ENCODE results near the gene RPN2. TPM values are rescaled to one million over a fixed set of nuclear protein-coding genes. Genes with fewer than 3 reads are reported as not detected.

The RPN2 gene
- total RNA-seq, 1 donor from 2014 or later = 178 TPM

GRCh38 chr20:37257988-37258387 is 78.9 kb downstream of the RPN2 start:
- FAIRE-seq = no peak
- Histone ChIP-seq H3K36me3 (ENCODE audit: control insufficient read depth, insufficient read depth, low read length) (no peaks in the 10 kb centered on the region), H3K27me3 (ENCODE audit: control insufficient read depth, insufficient read depth, low read length) (peaks cover 13% of the 10 kb centered on the region), H3K4me3 (ENCODE audit: low read depth, low read length) (no peak overlapping the region)
- TF ChIP-seq CTCF (IDR thresholded peaks at IDR 0.05; ENCODE audit: insufficient read depth, low read length, severe bottlenecking) = no peak
- DNase-seq (ENCODE audit: low read depth) = no peak

DNA sequence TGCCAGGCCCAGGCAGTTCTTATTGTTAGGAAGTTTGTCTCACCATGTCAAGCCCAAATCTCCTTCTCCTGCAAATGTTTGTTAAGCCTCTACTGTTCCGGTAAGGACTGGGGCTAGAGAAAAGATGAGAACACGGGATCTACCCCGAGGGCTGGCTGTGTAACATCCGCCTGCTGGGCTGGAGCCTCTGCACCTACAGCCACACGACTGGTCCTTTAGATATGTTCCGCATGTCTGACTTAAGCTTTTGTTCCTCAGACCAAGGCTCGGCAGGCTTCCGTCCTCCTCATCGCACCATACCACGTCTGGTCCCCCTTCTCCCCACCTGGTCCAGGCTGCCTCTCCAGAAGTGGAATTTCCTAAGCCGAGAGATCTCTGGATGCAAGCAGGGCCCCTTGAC is 79.9 kb downstream of the RPN2 start:
- FAIRE-seq = no peak
- peaks cover 13% of the 10 kb centered on the region for H3K27me3 ChIP-seq (ENCODE audit: control insufficient read depth, insufficient read depth, low read length)

DNA sequence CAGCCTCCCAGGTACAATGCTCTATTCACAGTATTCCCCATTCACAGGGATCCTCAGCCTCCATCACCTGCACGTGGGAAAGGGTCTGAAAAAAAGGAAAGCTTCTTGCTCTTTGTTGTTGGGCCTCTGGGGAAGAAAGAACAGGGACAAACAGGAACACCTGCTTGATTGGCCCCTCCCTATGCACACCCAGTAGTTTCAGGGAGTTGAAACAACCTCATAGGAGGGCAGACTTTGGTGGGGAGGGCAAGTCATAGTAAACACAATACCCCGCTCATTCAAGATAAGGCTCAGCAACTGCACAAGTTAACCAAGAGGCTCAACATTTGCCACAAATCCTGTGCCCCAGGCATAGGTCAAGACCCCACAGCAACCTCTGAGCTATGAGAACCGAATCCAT is 80.7 kb downstream of the RPN2 start:
- Histone ChIP-seq H3K36me3 (ENCODE audit: control insufficient read depth, insufficient read depth, low read length) (no peaks in the 10 kb centered on the region), H3K27me3 (ENCODE audit: control insufficient read depth, insufficient read depth, low read length) (peaks cover 13% of the 10 kb centered on the region), H3K4me3 (ENCODE audit: low read depth, low read length) (no peak overlapping the region)
- TF ChIP-seq CTCF (IDR thresholded peaks at IDR 0.05; ENCODE audit: insufficient read depth, low read length, severe bottlenecking) = no peak
- no peak for DNase-seq (ENCODE audit: low read depth)
- FAIRE-seq = no peak

More for the DNA sequence above, 79.9 kb downstream of the RPN2 start:
- DNase-seq (ENCODE audit: low read depth) = no peak
- no peak overlapping the region for H3K4me3 ChIP-seq (ENCODE audit: low read depth, low read length)
- TF ChIP-seq CTCF (IDR thresholded peaks at IDR 0.05; ENCODE audit: insufficient read depth, low read length, severe bottlenecking) = no peak
- no peaks in the 10 kb centered on the region for H3K36me3 ChIP-seq (ENCODE audit: control insufficient read depth, insufficient read depth, low read length)

- Histone ChIP-seq H3K27me3 (ENCODE audit: control insufficient read depth, insufficient read depth, low read length) (peaks cover 13% of the 10 kb centered on the region), H3K4me3 (ENCODE audit: low read depth, low read length) (no peak overlapping the region), H3K36me3 (ENCODE audit: control insufficient read depth, insufficient read depth, low read length) (no peaks in the 10 kb centered on the region)
- FAIRE-seq (no peak), DNase-seq (ENCODE audit: low read depth) (no peak)
- no peak for TF ChIP-seq CTCF (IDR thresholded peaks at IDR 0.05; ENCODE audit: insufficient read depth, low read length, severe bottlenecking)
These were observed 81.8 kb downstream of the RPN2 start for GRCh38 chr20:37260923-37261322.

- no peaks in the 10 kb centered on the region for H3K36me3 ChIP-seq (ENCODE audit: control insufficient read depth, insufficient read depth, low read length)
- TF ChIP-seq CTCF (IDR thresholded peaks at IDR 0.05; ENCODE audit: insufficient read depth, low read length, severe bottlenecking) = no peak
- FAIRE-seq (no peak), DNase-seq (ENCODE audit: low read depth) (no peak)
- no peak within 1 kb of the TSS for H3K4me3 ChIP-seq (ENCODE audit: low read depth, low read length)
- H3K27me3 ChIP-seq (ENCODE audit: control insufficient read depth, insufficient read depth, low read length) = peaks cover 13% of the 10 kb centered on the region
These were observed 82.6 kb downstream of the RPN2 start, which contains the start of gene GHRH for GRCh38 chr20:37261714-37262113. GHRH (minus strand) TSS chr20:37261814; CDS start chr20:37256889, 4,925 bp downstream.

DNA sequence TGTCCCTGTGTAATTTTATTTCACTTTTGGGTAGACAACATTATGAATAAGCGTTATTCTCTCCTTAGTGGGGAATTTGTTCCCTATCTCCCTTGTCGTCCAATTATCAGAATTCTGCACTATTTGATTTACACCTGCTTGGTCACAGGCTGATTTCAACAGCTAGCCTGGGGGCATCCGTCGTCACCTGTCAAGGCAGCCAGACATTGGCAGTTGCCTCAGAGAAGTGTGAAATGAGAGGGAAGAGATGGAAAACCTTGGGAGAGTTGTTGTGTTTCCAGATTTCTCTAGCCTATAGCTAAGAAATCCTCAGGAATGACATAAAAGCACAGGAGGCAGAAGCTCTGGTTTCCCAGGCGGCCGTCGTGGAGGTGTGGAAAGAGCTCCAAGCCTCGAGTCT is 83.4 kb downstream of the RPN2 start:
- no peak for DNase-seq (ENCODE audit: low read depth)

More for the DNA sequence above, 83.4 kb downstream of the RPN2 start:
- TF ChIP-seq CTCF (IDR thresholded peaks at IDR 0.05; ENCODE audit: insufficient read depth, low read length, severe bottlenecking) = no peak
- Histone ChIP-seq H3K36me3 (ENCODE audit: control insufficient read depth, insufficient read depth, low read length) (no peaks in the 10 kb centered on the region), H3K4me3 (ENCODE audit: low read depth, low read length) (no peak overlapping the region), H3K27me3 (ENCODE audit: control insufficient read depth, insufficient read depth, low read length) (peaks cover 13% of the 10 kb centered on the region)
- no peak for FAIRE-seq
